Measurements from ENCODE around the gene ERVH48-1. TPM values are rescaled to one million over a fixed set of nuclear protein-coding genes. Genes with fewer than 3 reads are reported as not detected.
A peak's percentile ranks its signal among the peaks of the same experiment; 100 is the strongest.

The ERVH48-1 gene
- total and polyA plus RNA-seq, 2 donors from 2014 or later = not detected

- no peaks in the 10 kb centered on the region for H3K27me3 ChIP-seq (ENCODE audit: control insufficient read depth, insufficient read depth, low read length)
- intact Hi-C loops (cut with DNase I) = no loop called here
- no peaks in the 10 kb centered on the region for H3K9me3 ChIP-seq (ENCODE audit: control insufficient read depth in 2 of 3, insufficient read depth in 1 of 3, low read length in 3 of 3)
- H3K36me3 ChIP-seq (ENCODE audit: control insufficient read depth in 2 of 3, insufficient read depth in 3 of 3, low read length in 3 of 3) = no peaks in the 10 kb centered on the region
- H3K4me1 ChIP-seq (ENCODE audit: control insufficient read depth in 2 of 3, insufficient read depth in 2 of 3, low read depth in 1 of 3, low read length in 3 of 3) = peaks cover 0 to 5% (median 0%) of the 10 kb centered on the region in 3 donors
- FAIRE-seq (no peak), DNase-seq (peak; percentile 82 to 95 (median 89))
- H3K27ac ChIP-seq (ENCODE audit: low read depth in 2 of 2, low read length in 2 of 2) = no peak overlapping the region
- no peak overlapping the region for H3K9ac ChIP-seq (ENCODE audit: low read length in 3 of 3)
- TF ChIP-seq, protein P1, sequence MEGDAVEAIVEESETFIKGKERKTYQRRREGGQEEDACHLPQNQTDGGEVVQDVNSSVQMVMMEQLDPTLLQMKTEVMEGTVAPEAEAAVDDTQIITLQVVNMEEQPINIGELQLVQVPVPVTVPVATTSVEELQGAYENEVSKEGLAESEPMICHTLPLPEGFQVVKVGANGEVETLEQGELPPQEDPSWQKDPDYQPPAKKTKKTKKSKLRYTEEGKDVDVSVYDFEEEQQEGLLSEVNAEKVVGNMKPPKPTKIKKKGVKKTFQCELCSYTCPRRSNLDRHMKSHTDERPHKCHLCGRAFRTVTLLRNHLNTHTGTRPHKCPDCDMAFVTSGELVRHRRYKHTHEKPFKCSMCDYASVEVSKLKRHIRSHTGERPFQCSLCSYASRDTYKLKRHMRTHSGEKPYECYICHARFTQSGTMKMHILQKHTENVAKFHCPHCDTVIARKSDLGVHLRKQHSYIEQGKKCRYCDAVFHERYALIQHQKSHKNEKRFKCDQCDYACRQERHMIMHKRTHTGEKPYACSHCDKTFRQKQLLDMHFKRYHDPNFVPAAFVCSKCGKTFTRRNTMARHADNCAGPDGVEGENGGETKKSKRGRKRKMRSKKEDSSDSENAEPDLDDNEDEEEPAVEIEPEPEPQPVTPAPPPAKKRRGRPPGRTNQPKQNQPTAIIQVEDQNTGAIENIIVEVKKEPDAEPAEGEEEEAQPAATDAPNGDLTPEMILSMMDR (IDR thresholded peaks at IDR 0.05; ENCODE audit: borderline replicate concordance, extremely low read depth, insufficient read depth) = peak; percentile 66
- H3K4me3 ChIP-seq (ENCODE audit: low read length in 3 of 3) = no peak overlapping the region
Observed at GRCh38 chr21:42923553-42924432, 1.6 kb downstream of the ERVH48-1 start.

GRCh38 chr21:42922918-42923317 is 2.5 kb downstream of the ERVH48-1 start:
- intact Hi-C loops (cut with DNase I) = no loop called here
- FAIRE-seq = no peak
- no peaks in the 10 kb centered on the region for H3K9me3 ChIP-seq (ENCODE audit: control insufficient read depth in 2 of 3, insufficient read depth in 1 of 3, low read length in 3 of 3)
- no peak overlapping the region for H3K4me3 ChIP-seq (ENCODE audit: low read length in 3 of 3)
- DNase-seq = peak in 1 of 5 donors; percentile 62
- H3K9ac ChIP-seq (ENCODE audit: low read length in 3 of 3) = no peak overlapping the region
- no peaks in the 10 kb centered on the region for H3K27me3 ChIP-seq (ENCODE audit: control insufficient read depth, insufficient read depth, low read length)
- H3K36me3 ChIP-seq (ENCODE audit: control insufficient read depth in 2 of 3, insufficient read depth in 3 of 3, low read length in 3 of 3) = no peaks in the 10 kb centered on the region
- H3K4me1 ChIP-seq (ENCODE audit: control insufficient read depth in 2 of 3, insufficient read depth in 2 of 3, low read depth in 1 of 3, low read length in 3 of 3) = peaks cover 0 to 5% (median 0%) of the 10 kb centered on the region in 3 donors
- H3K27ac ChIP-seq (ENCODE audit: low read depth in 2 of 2, low read length in 2 of 2) = no peak overlapping the region
- TF ChIP-seq, protein P1 (IDR thresholded peaks at IDR 0.05; ENCODE audit: borderline replicate concordance, extremely low read depth, insufficient read depth) = no peak

DNA sequence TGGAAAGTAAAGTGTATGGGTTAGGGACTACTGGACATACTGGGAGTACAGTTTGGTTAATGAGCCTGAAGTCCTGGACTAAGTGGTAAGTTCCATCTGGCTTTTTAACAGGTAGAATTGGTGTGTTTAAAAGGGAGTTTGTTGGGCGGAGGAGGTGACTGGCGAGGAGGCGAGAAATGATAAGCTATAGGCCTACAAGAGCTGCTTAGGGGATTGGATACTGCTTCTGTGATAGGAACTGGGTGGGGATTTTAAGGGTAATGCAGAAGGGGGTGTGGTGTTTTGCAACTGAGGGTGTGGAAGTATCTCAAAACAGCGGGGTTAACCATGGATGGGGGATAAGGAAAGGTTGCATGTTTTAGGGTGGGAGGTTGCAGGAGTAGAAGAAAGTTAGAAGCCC is 3.5 kb downstream of the ERVH48-1 start:
- TF ChIP-seq, protein P1 (IDR thresholded peaks at IDR 0.05; ENCODE audit: borderline replicate concordance, extremely low read depth, insufficient read depth) = no peak
- no peaks in the 10 kb centered on the region for H3K9me3 ChIP-seq (ENCODE audit: control insufficient read depth in 2 of 3, insufficient read depth in 1 of 3, low read length in 3 of 3)
- H3K4me3 ChIP-seq (ENCODE audit: low read length in 3 of 3) = no peak overlapping the region
- H3K27me3 ChIP-seq (ENCODE audit: control insufficient read depth, insufficient read depth, low read length) = no peaks in the 10 kb centered on the region
- no peak overlapping the region for H3K9ac ChIP-seq (ENCODE audit: low read length in 3 of 3)
- intact Hi-C loops (cut with DNase I) = no loop called here
- H3K27ac ChIP-seq (ENCODE audit: low read depth in 2 of 2, low read length in 2 of 2) = no peak overlapping the region
- no peaks in the 10 kb centered on the region for H3K36me3 ChIP-seq (ENCODE audit: control insufficient read depth in 2 of 3, insufficient read depth in 3 of 3, low read length in 3 of 3)
- no peak for DNase-seq
- FAIRE-seq = no peak
- H3K4me1 ChIP-seq (ENCODE audit: control insufficient read depth in 2 of 3, insufficient read depth in 2 of 3, low read depth in 1 of 3, low read length in 3 of 3) = peaks cover 0 to 5% (median 0%) of the 10 kb centered on the region in 3 donors
